HCT116 (cell line): Measurements from ENCODE around the gene GRIK5.

Experiments
- ELF1 ChIP-seq: IDR thresholded peaks from 2 replicates; pipeline ENCODE4 v1.6.1; 2012; ENCODE audit warnings: low read depth, borderline replicate concordance
- EZH2 ChIP-seq: fragments of 200-600 bp; sonication (generic); IDR thresholded peaks from 2 replicates; pipeline ENCODE4 v1.6.1; 2017; ENCODE audit warnings: antibody characterized with exemption, mixed run types
- POLR2A ChIP-seq: IDR thresholded peaks from 2 replicates; pipeline ENCODE4 v1.7.0; 2011; ENCODE audit warnings: borderline replicate concordance; ENCODE audit not compliant: insufficient read depth, insufficient read length; ENCODE audit errors: extremely low read depth
- POLR2AphosphoS5 ChIP-seq: IDR thresholded peaks from 2 replicates; pipeline ENCODE4 v1.6.1; 2011; ENCODE audit warnings: mild to moderate bottlenecking, low read depth, low read length, moderate library complexity
- SRF ChIP-seq: IDR thresholded peaks from 2 replicates; pipeline ENCODE4 v1.6.1; 2012; ENCODE audit warnings: low read depth
- TCF7L2 ChIP-seq: IDR thresholded peaks from 2 replicates; pipeline ENCODE4 v1.7.0; 2011; ENCODE audit warnings: borderline replicate concordance, inconsistent platforms; ENCODE audit not compliant: insufficient read depth, insufficient read length; ENCODE audit errors: extremely low read depth
- TF ChIP-seq, protein P1 (sequence below), 3 experiments: fragments of 200-600 bp in 1 of 3; sonication (generic) in 1 of 3; IDR thresholded peaks in 2 of 3; conservative IDR thresholded peaks in 1 of 3; 2 replicates each; pipeline ENCODE4 v1.5.1; 2012 to 2017; ENCODE audit warnings: low read depth in 2 of 3, low read length in 2 of 3, antibody characterized with exemption in 1 of 3, borderline replicate concordance in 1 of 3, control low read depth in 1 of 3, mild to moderate bottlenecking in 1 of 3, mixed read lengths in 1 of 3, mixed run types in 1 of 3, moderate library complexity in 1 of 3; ENCODE audit not compliant: insufficient read depth in 1 of 3
- TF ChIP-seq, protein P2 (sequence below): IDR thresholded peaks from 2 replicates; pipeline ENCODE4 v1.6.1; 2011; ENCODE audit warnings: mild to moderate bottlenecking, low read length, moderate library complexity; ENCODE audit not compliant: insufficient replicate concordance; ENCODE audit errors: extremely low read depth
- TF ChIP-seq, protein P3 (sequence below): IDR thresholded peaks from 2 replicates; pipeline ENCODE4 v1.6.1; 2012; ENCODE audit warnings: low read depth

DNA sequence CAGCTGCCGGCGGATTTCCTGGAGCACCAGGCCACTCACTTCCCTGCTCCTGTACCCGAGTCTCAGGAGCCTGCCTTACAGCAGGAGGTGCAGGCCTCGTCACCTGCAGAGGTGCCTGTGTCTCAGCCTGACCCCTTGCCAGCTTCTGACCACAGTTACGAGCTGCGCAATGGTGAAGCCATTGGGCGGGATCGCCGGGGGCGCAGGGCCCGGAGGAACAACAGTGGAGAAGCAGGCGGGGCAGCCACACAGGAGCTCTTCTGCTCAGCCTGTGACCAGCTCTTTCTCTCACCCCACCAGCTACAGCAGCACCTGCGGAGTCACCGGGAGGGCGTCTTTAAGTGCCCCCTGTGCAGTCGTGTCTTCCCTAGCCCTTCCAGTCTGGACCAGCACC lies 9.3 kb upstream of the GRIK5 start:
- no peak for TF ChIP-seq TCF7L2
- TF ChIP-seq EZH2, result no peak
- TF ChIP-seq, protein P1, sequence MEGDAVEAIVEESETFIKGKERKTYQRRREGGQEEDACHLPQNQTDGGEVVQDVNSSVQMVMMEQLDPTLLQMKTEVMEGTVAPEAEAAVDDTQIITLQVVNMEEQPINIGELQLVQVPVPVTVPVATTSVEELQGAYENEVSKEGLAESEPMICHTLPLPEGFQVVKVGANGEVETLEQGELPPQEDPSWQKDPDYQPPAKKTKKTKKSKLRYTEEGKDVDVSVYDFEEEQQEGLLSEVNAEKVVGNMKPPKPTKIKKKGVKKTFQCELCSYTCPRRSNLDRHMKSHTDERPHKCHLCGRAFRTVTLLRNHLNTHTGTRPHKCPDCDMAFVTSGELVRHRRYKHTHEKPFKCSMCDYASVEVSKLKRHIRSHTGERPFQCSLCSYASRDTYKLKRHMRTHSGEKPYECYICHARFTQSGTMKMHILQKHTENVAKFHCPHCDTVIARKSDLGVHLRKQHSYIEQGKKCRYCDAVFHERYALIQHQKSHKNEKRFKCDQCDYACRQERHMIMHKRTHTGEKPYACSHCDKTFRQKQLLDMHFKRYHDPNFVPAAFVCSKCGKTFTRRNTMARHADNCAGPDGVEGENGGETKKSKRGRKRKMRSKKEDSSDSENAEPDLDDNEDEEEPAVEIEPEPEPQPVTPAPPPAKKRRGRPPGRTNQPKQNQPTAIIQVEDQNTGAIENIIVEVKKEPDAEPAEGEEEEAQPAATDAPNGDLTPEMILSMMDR (IDR thresholded peaks at IDR 0.05 in 2 of 3, conservative IDR thresholded peaks at IDR 0.05 in 1 of 3; ENCODE audit: borderline replicate concordance in 1 of 3, insufficient read depth in 1 of 3, low read depth in 2 of 3, low read length in 2 of 3), result no peak
- TF ChIP-seq, protein P2, sequence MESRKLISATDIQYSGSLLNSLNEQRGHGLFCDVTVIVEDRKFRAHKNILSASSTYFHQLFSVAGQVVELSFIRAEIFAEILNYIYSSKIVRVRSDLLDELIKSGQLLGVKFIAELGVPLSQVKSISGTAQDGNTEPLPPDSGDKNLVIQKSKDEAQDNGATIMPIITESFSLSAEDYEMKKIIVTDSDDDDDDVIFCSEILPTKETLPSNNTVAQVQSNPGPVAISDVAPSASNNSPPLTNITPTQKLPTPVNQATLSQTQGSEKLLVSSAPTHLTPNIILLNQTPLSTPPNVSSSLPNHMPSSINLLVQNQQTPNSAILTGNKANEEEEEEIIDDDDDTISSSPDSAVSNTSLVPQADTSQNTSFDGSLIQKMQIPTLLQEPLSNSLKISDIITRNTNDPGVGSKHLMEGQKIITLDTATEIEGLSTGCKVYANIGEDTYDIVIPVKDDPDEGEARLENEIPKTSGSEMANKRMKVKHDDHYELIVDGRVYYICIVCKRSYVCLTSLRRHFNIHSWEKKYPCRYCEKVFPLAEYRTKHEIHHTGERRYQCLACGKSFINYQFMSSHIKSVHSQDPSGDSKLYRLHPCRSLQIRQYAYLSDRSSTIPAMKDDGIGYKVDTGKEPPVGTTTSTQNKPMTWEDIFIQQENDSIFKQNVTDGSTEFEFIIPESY, result no peak
- TF ChIP-seq POLR2AphosphoS5, result no peak
- TF ChIP-seq POLR2A, result no peak
- TF ChIP-seq, protein P3, sequence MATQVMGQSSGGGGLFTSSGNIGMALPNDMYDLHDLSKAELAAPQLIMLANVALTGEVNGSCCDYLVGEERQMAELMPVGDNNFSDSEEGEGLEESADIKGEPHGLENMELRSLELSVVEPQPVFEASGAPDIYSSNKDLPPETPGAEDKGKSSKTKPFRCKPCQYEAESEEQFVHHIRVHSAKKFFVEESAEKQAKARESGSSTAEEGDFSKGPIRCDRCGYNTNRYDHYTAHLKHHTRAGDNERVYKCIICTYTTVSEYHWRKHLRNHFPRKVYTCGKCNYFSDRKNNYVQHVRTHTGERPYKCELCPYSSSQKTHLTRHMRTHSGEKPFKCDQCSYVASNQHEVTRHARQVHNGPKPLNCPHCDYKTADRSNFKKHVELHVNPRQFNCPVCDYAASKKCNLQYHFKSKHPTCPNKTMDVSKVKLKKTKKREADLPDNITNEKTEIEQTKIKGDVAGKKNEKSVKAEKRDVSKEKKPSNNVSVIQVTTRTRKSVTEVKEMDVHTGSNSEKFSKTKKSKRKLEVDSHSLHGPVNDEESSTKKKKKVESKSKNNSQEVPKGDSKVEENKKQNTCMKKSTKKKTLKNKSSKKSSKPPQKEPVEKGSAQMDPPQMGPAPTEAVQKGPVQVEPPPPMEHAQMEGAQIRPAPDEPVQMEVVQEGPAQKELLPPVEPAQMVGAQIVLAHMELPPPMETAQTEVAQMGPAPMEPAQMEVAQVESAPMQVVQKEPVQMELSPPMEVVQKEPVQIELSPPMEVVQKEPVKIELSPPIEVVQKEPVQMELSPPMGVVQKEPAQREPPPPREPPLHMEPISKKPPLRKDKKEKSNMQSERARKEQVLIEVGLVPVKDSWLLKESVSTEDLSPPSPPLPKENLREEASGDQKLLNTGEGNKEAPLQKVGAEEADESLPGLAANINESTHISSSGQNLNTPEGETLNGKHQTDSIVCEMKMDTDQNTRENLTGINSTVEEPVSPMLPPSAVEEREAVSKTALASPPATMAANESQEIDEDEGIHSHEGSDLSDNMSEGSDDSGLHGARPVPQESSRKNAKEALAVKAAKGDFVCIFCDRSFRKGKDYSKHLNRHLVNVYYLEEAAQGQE, result no peak
- no peak for TF ChIP-seq SRF
- TF ChIP-seq ELF1, result no peak
